SK-N-SH treated with all-trans-retinoic acid at 6 μM for 48 hours (cell line): ENCODE measurements around the gene MUC5B.

Source experiments
- ARNTL ChIP-seq: fragments of 450-650 bp; formaldehyde crosslinking; IDR thresholded peaks from 2 replicates; pipeline ENCODE4 v1.5.0; 2020; ENCODE audit warnings: low read depth, mild to moderate bottlenecking, moderate library complexity, borderline replicate concordance
- ISL1 ChIP-seq: fragments of 250-450 bp; sonication (Bioruptor Pico); IDR thresholded peaks from 2 replicates; pipeline ENCODE4 v2.1.2; 2022; ENCODE audit warnings: mild to moderate bottlenecking, moderate library complexity
- PATZ1 ChIP-seq: fragments of 250-450 bp; sonication (Bioruptor Pico); IDR thresholded peaks from 2 replicates; pipeline ENCODE4 v1.8.0; 2020; ENCODE audit warnings: mild to moderate bottlenecking, moderate library complexity, borderline replicate concordance
- PPARA ChIP-seq: fragments of 250-450 bp; sonication (Bioruptor Pico); IDR thresholded peaks from 2 replicates; pipeline ENCODE4 v1.5.0; 2020; ENCODE audit warnings: mild to moderate bottlenecking, borderline replicate concordance
- TCF4 ChIP-seq: fragments of 250-450 bp; sonication (Bioruptor Pico); IDR thresholded peaks from 2 replicates; pipeline ENCODE4 v1.8.0; 2021; ENCODE audit warnings: mild to moderate bottlenecking, moderate library complexity, borderline replicate concordance
- TSHZ2 ChIP-seq: fragments of 250-450 bp; sonication (Bioruptor Pico); IDR thresholded peaks from 2 replicates; pipeline ENCODE4 v1.5.0; 2020; ENCODE audit warnings: mild to moderate bottlenecking, moderate library complexity
- ZFP3 ChIP-seq: fragments of 250-450 bp; sonication (Bioruptor Pico); IDR thresholded peaks from 2 replicates; pipeline ENCODE4 v1.5.0; 2020; ENCODE audit warnings: mild to moderate bottlenecking, moderate library complexity
- ZFP30 ChIP-seq: fragments of 450-650 bp; formaldehyde crosslinking; IDR thresholded peaks from 2 replicates; pipeline ENCODE4 v1.5.0; 2022; ENCODE audit warnings: mild to moderate bottlenecking, moderate library complexity
- ZNF8 ChIP-seq: fragments of 450-650 bp; formaldehyde crosslinking; IDR thresholded peaks from 2 replicates; pipeline ENCODE4 v1.5.0; 2020; ENCODE audit warnings: mild to moderate bottlenecking, moderate library complexity

DNA sequence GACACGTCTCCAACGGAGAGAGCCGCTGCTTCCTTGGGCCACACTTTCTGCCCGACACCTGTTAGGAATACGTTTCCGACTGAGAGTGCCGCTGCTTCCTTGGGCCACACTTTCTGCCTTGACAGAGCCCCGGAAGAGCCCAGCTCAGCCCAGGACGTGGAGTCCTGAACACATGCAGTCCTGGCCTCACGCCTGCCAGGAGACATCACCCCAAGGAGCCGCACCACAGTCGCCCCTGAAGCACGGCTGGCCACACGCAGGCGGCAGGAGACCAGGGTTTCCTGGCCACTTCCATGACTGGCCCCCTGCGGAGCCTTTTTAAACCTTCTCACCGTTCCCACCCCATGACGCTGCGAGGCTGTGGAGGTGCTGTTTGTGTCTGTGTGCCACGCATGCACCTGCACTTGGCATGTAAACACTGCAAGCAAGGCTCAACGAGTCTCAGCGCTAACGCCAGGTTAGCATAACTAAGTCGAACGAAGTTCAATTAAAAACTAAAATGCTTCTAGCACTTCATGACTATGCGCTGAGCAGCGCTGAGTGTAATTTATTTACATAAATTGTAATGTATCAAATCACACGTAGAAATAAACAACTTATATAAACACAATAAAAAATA is 77.8 kb downstream of the MUC5B start:
- no peak for TF ChIP-seq PATZ1
- TF ChIP-seq TSHZ2 (CRISPR knock-in tag), result no peak
- TF ChIP-seq ZNF8 (CRISPR knock-in tag), result no peak
- no peak for TF ChIP-seq ARNTL (CRISPR knock-in tag)
- no peak for TF ChIP-seq ISL1 (CRISPR knock-in tag)
- TF ChIP-seq PPARA (CRISPR knock-in tag), result no peak
- TF ChIP-seq ZFP3 (CRISPR knock-in tag), result no peak
- no peak for TF ChIP-seq ZFP30 (CRISPR knock-in tag)
- no peak for TF ChIP-seq TCF4 (CRISPR knock-in tag)
